H1 (cell line): Measurements from ENCODE around the gene FYTTD1. TPM values are rescaled to one million over a fixed set of nuclear protein-coding genes. Genes with fewer than 3 reads are reported as not detected.

Source experiments
- FOSL1 ChIP-seq: IDR thresholded peaks from 2 replicates; pipeline ENCODE4 v1.6.1; 2011; ENCODE audit warnings: mild to moderate bottlenecking, low read depth, low read length, moderate library complexity; ENCODE audit not compliant: insufficient read depth
- GTF2F1 ChIP-seq: IDR thresholded peaks from 2 replicates; pipeline ENCODE4 v1.6.1; 2012; ENCODE audit warnings: low read depth, low read length, improper control_type of control experiment, borderline replicate concordance
- HDAC6 ChIP-seq: IDR thresholded peaks from one replicate; pipeline ENCODE4 v1.7.1; 2012; ENCODE audit warnings: low read depth, mild to moderate bottlenecking, inconsistent platforms, low read length, moderate library complexity
- SP4 ChIP-seq: IDR thresholded peaks from 2 replicates; pipeline ENCODE4 v1.6.1; 2012; ENCODE audit warnings: low read length, inconsistent platforms
- polyA plus RNA-seq, 7 experiments: library from polyadenylated mRNA; depleted of rRNA in 3 of 7; stranded (reverse) in 5 of 7; unstranded in 2 of 7; fragments of >200 nt in 5 of 7; fragments of 200-250 nt in 2 of 7; gene quantifications; 1 replicate in 5 of 7; 2 replicates in 1 of 7; 4 replicates in 1 of 7; pipeline versions ENCODE4 v1.2.1 to v1.2.3, GENCODE V29; 2011 to 2013; ENCODE audit warnings: missing spikeins in 2 of 7, mixed read lengths in 2 of 7
- total RNA-seq: library from RNA; stranded (reverse); fragmentation: NEBNext Ultra II Directional; extraction: Animal tissue kit (Norgen Biotek cat#: 25700); gene quantifications from 2 replicates; pipeline ENCODE4 v1.2.1, GENCODE V29; 2021

FYTTD1 gene
- total and polyA plus RNA-seq, 2 of the 8 experiments (the other 6 are each of a cell fraction or from before 2014, with no cell fraction given): 3.1 to 24.4 TPM

- no peak for TF ChIP-seq GTF2F1
- no peak for TF ChIP-seq SP4
- no peak for TF ChIP-seq HDAC6
- TF ChIP-seq FOSL1: no peak
Measured at GRCh38 chr3:197809356-197810020, 59.8 kb downstream of the FYTTD1 start (continued).
